Esophagus mucosa (tissue), 1 donor: ENCODE measurements around the gene TMEM234. TPM values are rescaled to one million over a fixed set of nuclear protein-coding genes. Genes with fewer than 3 reads are reported as not detected.

Experiments
- ATAC-seq: fragments of 200-7000 bp; cut with Tn5 transposase; one replicate; pipeline ENCODE4 v1.9.1; 2020
- total RNA-seq: library from RNA; stranded (reverse); gene quantifications from one replicate; pipeline ENCODE4 v1.2.4, GENCODE V29; 2023
- donor health status: DM: yes; HTN: yes; CAD: no.

Gene TMEM234
- total RNA-seq, 1 donor from 2014 or later = 11.0 TPM

DNA sequence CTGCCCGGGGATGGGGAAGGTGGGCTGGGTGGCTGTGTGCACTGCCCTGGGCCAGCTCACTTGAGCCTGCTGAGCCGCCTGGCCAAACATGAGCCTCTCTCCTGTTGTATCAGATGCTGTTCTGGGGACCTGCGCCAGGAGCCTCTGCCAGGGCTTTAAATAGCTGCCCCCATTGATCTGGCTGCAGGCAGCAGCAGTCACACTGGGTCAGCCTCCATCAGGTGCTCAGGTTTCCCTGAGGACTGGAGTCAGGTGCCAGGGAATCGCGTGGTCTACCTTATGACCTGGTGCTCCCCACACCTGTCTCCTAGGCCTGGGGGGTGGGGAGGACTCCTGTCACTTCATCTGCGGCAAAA is 22.5 kb downstream of the TMEM234 start:
- no peak for ATAC-seq

GRCh38 chr1:32199043-32199716 is 23.0 kb downstream of the TMEM234 start:
- no peak for ATAC-seq

GRCh38 chr1:32198237-32199042 is 23.7 kb downstream of the TMEM234 start:
- ATAC-seq = no peak

DNA sequence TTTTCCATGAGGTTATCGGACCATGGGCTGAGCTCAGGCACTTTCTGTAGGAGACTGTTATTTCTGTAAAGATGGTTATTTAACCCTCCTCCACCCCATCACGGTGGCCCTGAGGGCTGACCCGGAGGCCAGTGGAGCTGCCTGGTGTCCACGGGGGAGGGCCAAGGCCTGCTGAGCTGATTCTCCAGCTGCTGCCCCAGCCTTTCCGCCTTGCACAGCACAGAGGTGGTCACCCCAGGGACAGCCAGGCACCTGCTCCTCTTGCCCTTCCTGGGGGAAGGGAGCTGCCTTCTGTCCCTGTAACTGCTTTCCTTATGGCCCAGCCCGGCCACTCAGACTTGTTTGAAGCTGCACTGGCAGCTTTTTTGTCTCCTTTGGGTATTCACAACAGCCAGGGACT is 24.3 kb downstream of the TMEM234 start:
- ATAC-seq = no peak

GRCh38 chr1:32197074-32197473 is 25.1 kb downstream of the TMEM234 start:
- no peak for ATAC-seq

GRCh38 chr1:32195972-32196823 is 26.0 kb downstream of the TMEM234 start:
- no peak for ATAC-seq

GRCh38 chr1:32195531-32195930 is 26.6 kb downstream of the TMEM234 start:
- ATAC-seq = no peak

DNA sequence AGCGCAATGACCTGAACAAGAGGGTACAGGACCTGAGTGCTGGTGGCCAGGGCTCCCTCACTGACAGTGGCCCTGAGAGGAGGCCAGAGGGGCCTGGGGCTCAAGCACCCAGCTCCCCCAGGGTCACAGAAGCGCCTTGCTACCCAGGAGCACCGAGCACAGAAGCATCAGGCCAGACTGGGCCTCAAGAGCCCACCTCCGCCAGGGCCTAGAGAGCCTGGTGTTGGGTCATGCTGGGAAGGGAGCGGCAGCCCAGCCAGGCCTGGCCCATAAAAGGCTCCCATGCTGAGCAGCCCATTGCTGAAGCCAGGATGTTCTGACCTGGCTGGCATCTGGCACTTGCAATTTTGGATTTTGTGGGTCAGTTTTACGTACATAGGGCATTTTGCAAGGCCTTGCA is 27.2 kb downstream of the TMEM234 start:
- ATAC-seq = no peak

- ATAC-seq = no peak
Measured at GRCh38 chr1:32192220-32192948, 29.8 kb downstream of the TMEM234 start.

DNA sequence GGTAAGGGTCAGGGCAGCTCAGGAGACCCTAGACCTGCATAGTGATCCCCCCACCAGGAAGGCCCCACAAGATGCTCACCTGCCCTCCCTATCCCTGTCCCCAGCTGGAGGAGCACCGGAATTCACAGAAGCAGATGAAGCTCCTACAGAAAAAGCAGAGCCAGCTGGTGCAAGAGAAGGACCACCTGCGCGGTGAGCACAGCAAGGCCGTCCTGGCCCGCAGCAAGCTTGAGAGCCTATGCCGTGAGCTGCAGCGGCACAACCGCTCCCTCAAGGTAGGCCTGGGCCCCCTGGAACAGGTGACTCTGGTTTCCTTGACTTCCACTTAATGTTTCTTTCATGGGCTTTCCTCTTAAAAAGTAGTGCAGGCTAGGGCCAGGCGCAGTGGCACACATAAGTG is 34.3 kb downstream of the TMEM234 start:
- no peak for ATAC-seq

- ATAC-seq = no peak
Measured at GRCh38 chr1:32186491-32186890, 35.7 kb downstream of the TMEM234 start.

- ATAC-seq = no peak
Measured at GRCh38 chr1:32186077-32186476, 36.1 kb downstream of the TMEM234 start.

GRCh38 chr1:32184650-32185049 is 37.5 kb downstream of the TMEM234 start:
- ATAC-seq = no peak

DNA sequence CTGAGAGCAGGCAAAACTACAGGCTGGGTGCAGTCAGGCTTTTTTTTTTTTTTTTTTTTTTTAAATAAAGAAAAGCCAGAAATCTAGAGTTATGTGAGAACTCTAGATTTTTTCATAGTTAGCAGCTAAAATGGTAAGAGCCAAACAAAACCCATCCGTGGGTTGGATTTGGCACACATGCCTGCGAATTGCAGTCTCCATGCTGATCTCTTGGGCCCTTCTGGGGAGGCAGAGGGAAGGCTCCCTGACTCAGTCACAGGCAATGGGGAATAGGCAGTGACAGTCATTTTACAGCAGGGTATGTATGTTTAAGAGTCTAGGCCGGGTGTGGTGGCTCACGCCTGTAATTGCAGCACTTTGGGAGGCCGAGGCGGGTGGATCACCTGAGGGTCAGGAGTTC is 40.1 kb downstream of the TMEM234 start:
- ATAC-seq = no peak

DNA sequence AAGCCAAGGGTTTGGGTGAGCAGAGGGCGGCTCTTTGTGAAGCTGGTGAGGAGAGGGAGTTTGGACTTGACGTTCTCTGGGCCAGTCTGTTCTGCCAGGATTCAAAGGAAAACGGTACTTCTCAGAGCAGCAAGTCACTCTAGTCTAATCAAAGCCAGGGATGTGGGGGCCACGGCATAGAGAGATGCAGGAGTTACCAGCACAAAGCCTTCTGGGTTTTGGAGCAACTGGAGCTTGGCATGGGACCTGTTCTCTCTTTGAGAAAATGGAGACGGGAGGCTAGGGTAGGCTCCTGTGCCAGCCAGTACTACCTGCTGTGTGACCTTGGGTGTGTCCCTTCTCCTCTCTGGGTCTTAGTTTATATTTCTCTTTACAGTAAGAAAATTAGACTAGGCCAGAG is 40.6 kb downstream of the TMEM234 start:
- no peak for ATAC-seq

- ATAC-seq = no peak
Measured at GRCh38 chr1:32181065-32181464, 41.1 kb downstream of the TMEM234 start.

DNA sequence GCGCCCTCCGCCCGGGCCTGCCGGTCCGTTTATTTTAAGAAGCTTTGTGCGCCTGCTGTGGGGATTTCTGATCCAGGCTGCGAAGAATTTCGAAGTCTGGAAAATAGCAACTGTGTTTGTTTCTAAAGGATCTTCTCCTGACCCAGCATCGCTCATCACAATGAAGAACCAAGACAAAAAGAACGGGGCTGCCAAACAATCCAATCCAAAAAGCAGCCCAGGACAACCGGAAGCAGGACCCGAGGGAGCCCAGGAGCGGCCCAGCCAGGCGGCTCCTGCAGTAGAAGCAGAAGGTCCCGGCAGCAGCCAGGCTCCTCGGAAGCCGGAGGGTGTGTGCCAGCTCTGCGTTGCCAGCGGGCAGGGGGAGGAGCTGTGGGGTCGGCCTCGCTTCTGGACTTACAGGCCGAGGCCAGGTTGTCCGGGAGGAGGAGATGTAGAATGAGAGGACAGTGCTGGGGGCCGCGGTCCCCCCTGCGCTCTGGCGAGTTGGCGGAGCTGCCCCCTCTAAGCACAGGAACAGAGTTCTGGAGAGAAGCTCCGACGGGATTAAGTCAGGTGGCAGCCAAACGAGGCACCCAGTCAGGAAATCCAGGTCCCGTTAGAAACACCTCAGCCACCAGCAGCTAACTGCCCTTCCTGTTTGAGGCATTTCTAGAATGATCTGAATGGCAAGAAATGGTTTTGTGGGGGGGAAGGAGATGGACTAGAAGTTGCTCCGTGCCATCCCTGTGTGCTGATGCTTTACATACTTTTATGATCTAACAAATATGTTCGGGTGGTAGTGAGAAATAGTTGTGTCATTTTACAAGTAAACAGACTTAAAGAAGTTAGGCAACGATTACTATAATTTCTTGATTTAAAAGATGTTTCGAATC is 41.7 kb downstream of the TMEM234 start:
- ATAC-seq = peak; percentile 37

- ATAC-seq = peak; percentile 93
Measured at GRCh38 chr1:32179443-32180185, 42.5 kb downstream of the TMEM234 start, which contains the start of gene TXLNA. Gene TXLNA (plus strand): TSS chr1:32179675. CDS start chr1:32180346, 671 bp downstream.

- ATAC-seq = no peak
Measured at GRCh38 chr1:32179193-32179442, 43.0 kb downstream of the TMEM234 start.

- ATAC-seq = no peak
Measured at GRCh38 chr1:32178380-32179192, 43.6 kb downstream of the TMEM234 start.
